ENCODE measurements around the gene SH3BP5.

SH3BP5 gene

DNA sequence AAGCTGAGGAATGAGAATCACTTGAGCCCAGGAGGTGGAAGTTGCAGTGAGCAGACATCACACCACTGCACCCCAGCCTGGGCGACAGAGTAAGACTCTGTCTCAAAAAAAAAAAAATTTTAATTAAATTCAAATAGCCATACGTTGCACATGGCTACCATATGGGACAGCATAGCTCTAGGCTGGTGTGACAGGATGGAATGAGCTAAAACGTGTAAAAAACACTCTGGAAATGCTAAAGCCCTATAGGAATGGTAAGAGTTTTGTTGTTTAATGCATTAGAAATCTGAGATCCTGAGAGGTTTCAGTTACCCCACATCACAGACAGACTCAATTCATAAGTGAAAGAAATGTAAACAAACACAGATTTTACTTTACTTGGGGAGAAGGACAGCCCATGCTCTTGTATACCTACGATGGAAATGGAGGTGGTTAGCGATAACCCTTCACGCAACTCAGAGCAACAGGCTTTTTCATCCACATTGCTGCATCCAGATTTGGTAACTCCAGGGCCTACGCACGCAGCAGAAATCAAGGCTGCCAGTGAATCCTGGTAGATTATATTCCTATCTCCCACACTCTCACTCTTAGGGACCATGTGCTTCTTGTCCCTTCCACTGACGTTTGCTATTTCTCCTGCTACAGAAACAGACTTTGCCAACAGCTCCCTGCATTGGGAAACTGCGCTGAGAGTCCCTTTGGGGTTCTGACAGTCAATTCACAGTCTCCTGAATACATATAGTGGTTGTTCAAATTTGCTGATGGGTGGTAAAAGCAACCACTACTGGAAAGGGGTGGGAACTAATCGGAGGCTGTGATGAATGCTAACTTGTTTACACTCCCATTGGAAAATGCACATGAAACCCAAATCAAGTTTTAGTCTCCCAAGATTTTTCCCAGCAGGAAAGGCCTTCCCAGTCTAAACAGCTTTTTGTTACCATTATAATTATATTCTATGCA lies 3.1 kb downstream of the SH3BP5 start:
- Histone ChIP-seq H3K27ac (peak overlapping the region in 17 of 21 experiments; percentile 10 to 97 (median 89)), H3K4me3 (peak overlapping the region in 1 of 7 experiments; percentile 96)

DNA sequence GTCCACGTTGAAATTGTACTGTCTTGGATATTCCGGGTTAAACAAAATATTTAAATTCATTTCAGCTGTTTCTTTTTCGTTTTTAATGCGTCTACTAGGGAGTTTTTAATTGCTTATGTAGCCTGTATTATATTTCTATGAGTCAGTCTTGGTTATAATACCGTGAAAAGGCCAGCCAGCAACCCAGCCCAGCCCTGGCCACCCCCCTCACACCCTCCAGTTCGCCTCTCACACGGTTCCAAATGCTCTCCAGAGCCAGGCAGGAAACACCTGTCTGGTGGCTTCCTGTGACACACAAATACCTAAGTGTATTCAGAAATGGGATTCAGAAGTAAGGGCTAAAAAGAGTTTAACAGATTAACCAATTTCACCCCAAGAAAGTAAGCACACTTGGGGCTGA lies 4.4 kb downstream of the SH3BP5 start:
- Histone ChIP-seq H3K4me3 (no peak overlapping the region), H3K27ac (peak overlapping the region in 12 of 21 experiments; percentile 21 to 97 (median 82))

DNA sequence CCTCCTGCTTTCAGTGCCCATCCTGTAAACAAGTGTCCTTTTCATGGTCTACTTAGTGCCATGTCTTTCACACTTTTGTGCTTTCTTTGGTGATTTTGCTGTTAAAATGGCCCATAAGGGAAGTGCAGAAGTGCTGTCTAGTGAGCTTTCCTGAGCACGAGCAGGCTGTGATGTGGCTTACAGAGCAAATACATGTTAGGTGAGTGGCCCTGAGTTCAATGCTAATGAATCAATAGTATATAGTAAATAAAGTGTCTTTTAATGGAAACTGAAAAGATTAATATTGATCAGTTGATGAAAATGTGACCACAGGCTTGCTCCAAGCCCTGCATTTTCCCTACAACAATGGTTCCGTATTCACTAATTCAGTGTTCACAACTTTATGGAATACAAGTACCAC lies 5.7 kb downstream of the SH3BP5 start:
- Histone ChIP-seq H3K27ac (peak overlapping the region in 11 of 21 experiments; percentile 14 to 96 (median 58)), H3K4me3 (no peak overlapping the region)

DNA sequence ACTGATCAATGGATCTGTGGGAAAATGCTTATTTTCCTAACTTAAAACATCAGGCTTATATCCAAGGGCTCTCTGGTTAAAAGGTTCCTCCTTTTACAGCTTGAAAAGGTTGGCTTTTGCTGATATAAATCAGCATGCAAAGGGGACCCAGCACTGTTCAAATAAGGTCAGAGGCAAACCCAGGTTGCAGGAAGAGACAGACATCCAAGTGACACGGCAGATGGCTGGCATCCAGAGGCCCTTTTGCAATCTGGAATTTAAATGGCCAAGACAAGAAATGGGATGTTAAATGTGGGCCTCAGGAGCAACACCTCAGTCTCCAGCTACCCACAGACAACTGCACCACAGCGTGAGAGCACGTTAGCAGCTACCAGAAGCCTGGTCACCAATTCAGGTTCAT lies 6.3 kb downstream of the SH3BP5 start:
- peak overlapping the region in 8 of 21 experiments; percentile 2 to 96 (median 34) for H3K27ac ChIP-seq
- no peak overlapping the region for H3K4me3 ChIP-seq

DNA sequence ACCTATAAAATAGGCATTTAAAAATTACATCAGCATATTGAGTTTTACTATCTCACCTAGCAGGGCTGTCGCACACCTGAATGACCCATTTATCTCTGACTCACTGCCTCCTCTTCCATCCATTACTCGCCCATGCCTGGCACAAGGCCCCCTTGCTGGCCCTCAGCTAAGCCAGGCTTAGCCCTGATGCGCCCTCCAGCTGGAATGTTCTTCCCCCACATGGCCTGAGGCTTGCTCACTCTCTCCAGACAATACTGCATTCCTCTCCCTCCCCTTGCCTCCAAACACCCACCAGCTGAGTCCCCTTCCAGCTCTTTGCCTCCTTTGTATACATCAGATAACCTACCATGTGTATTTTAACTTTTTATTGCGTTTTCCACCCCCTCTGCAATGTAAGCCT lies 7.2 kb downstream of the SH3BP5 start:
- H3K4me3 ChIP-seq: no peak overlapping the region
- peak overlapping the region in 15 of 21 experiments; percentile 2 to 96 (median 33) for H3K27ac ChIP-seq

DNA sequence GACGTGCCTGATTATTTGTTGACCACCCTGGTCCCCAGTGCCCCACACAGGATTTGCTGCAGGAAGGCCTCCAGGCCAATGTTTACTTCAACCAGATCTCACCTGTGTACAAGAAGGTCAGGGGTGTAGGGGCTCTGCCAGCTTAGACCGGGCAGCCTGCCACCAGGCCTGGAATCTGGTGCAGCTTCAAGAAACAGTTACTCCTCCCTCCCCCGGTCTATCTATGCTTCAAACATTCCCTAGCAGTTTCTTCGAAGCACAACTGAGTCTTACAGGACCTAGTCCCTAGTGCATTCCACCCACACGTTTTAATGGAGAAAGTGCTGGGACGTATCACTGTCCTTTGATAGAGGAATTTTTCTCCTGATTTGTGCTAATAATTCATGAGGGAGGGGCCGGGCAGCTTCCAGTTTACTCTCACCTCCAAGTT lies 8.0 kb downstream of the SH3BP5 start:
- Histone ChIP-seq H3K4me3 (no peak overlapping the region), H3K27ac (peak overlapping the region in 9 of 21 experiments; percentile 4 to 96 (median 45))

DNA sequence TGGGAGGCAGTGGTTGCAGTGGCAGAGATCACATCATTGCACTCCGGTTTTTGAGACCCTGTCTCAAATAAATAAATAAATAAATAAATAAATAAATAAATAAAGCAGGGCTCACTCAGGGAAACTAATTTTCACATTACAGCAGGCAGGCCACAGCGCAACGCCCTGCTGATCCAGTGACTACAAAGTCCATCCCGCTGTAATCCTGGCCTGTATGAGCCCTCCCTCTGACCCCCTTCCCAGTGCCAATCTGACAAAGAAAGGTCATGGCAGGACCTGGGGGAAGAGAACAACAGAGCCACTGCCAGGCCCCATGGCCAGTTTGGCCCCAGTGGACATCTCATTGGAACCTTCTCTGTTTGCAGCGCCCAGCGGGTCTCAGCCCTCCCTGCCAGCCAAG lies 9.3 kb downstream of the SH3BP5 start:
- H3K27ac ChIP-seq: peak overlapping the region in 6 of 21 experiments; percentile 14 to 76 (median 35)

DNA sequence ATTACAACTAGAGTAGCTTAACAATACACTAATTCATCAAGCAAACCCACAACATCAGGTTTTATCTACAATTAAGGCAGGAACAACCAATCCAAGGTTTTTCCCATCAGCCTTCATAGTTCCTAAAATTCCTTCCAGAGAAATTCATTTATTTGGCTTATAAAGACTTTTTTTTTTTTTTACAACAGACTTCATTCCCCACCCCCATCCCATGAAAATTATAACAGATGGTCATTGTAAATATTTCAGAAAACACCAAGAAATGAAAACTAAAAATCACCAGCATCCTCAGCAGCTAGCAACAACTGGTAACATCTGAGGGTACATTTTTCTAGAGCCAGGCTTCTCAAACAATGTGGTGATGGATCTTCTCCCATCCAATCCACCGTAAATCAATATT lies 11.0 kb downstream of the SH3BP5 start:
- Histone ChIP-seq H3K27ac (peak overlapping the region in 8 of 21 experiments; percentile 8 to 88 (median 64)), H3K4me3 (no peak overlapping the region)

More for the DNA sequence above, 9.3 kb downstream of the SH3BP5 start:
- no peak overlapping the region for H3K4me3 ChIP-seq

DNA sequence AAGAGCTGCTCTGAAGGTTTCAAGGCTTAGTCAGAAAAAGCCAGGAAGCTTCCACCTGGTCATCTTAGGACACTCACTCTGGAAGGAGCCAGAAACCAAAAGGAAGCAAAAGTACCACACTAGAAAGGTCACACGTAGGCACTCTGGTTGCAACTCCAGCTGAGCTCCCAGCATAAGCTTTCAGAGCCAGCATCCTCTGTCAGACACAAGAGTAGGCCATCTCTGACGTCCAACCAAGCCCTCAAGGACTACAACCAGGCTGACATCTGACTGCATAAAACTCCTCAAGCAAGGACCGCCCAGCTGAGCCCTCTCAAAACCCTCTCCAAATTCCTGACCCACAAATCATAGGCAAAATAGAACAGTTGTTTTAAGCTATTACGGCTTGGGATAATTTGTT lies 12.8 kb downstream of the SH3BP5 start:
- H3K27ac ChIP-seq: peak overlapping the region in 19 of 21 experiments; percentile 4 to 88 (median 63)
- no peak overlapping the region for H3K4me3 ChIP-seq

DNA sequence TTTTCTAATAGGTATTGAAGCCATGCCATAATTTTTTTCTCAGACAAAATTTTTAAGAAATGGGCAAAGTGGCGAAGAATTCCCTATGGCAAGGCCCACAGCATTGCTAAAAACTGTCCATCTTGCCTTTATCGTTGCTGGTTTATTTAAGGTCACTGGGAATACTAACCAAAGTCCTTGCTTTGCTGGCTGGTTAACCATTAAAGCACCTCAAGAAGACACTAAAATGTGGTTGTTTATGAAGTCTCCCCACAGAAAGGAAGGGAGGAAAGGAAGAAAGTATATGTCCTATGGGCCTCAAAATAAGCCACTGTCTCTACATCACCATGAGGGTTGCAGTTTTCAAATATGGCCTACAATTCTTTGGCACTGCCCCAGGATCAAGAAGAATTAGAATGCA lies 13.2 kb downstream of the SH3BP5 start:
- Histone ChIP-seq H3K27ac (peak overlapping the region in 18 of 21 experiments; percentile 4 to 88 (median 66)), H3K4me3 (no peak overlapping the region)

DNA sequence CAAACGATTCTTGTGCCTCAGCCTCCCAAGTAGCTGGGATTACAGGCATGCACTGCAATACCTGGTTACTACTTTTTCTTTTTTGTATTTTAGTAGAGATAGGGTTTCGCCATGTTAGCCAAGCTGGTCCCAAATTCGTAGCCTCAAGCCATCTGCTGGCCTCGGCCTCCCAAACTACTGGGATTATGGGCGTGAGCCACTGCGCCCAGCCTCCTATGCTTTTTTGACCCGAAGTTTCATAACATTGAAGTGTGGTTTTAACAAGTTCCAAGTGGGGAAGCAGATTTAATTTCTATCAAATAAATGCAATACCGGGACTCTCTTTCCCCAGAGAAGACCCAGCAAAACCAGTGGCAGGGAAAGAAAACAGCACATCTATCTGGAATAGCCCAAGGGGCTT lies 13.7 kb downstream of the SH3BP5 start:
- H3K27ac ChIP-seq: peak overlapping the region in 12 of 21 experiments; percentile 9 to 88 (median 73)

DNA sequence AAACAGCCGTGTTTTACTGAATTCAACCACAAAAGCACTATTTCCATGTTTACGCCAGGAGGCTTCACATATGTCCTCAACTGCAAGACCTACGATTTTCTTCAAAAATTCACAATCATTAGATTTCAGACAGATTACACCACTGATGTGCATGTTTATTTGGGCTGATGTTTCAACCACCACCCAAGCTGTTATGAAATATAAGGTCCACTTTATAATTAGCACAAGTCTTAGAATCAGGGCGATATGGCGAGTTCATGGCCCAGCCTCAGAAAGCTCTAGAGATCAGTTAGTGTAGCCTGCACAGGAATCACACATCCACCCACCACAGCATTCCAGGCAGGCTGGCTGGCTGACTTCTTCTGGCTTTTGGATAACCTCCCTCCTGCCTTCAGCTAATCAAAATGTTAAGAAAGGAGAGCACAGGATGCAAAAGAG lies 15.4 kb downstream of the SH3BP5 start:
- peak overlapping the region in 12 of 21 experiments; percentile 2 to 88 (median 44) for H3K27ac ChIP-seq
- no peak overlapping the region for H3K4me3 ChIP-seq

More for the DNA sequence above, 13.7 kb downstream of the SH3BP5 start:
- H3K4me3 ChIP-seq: no peak overlapping the region

DNA sequence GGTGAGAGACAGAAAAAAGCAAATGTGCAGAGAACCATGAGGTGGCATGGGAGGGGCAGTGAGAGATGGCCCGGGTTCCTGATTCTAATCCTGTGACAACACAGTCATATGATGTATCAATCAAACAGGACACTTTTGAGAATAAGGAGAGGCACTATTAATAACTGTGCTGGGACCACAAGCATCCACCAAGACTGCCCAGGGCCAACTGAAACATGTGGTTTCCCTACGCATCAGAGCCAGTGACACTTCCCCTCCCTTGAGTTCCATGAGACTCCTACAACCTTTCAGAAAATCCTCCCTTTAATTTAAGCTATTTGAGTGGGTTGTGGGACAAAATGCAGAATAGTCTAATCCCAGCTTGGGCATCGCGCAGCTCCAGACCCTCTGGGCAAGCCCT lies 17.4 kb downstream of the SH3BP5 start:
- H3K27ac ChIP-seq: peak overlapping the region in 14 of 21 experiments; percentile 5 to 91 (median 68)
- H3K4me3 ChIP-seq: no peak overlapping the region

DNA sequence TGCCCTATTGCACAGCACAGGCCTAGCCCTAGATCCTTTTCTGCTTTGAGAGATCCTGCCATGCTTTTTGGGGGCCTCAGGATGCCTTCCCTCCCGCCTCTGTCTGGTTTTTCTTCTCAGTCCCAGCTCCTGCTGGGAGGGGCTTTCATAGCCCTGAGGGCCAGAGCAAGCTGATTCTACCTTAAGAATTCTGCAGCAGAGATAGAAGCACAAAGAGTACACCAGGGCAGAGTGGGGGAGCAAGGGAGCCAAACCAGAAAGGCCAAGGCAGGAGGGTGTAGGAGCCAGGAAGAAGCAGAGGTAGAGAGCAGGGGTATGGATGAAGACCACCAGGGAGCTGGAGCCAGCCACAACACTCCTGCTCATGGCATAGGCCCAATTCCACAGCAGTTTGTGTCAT lies 18.1 kb downstream of the SH3BP5 start:
- Histone ChIP-seq H3K27ac (peak overlapping the region in 14 of 21 experiments; percentile 5 to 91 (median 68)), H3K4me3 (no peak overlapping the region)

DNA sequence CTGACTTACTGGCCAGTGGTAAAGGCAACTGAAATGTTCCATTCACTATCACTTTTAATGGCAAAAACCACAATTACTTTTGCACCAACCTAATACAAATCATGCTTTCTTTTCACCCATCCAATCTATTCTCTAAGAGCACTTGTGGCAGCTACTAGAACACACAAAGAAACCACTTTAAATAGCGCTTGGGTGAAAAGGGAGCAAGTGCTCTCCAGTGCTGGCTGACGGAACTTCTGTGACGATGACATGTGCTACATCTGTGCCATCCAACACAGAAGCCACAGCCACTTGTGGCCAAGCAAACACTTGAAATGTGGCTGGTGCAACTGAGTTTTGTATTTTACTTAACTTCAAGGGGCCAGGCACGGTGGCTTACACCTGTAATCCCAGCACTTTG lies 18.9 kb downstream of the SH3BP5 start:
- Histone ChIP-seq H3K4me3 (no peak overlapping the region), H3K27ac (peak overlapping the region in 2 of 21 experiments; percentile 71 to 82)

DNA sequence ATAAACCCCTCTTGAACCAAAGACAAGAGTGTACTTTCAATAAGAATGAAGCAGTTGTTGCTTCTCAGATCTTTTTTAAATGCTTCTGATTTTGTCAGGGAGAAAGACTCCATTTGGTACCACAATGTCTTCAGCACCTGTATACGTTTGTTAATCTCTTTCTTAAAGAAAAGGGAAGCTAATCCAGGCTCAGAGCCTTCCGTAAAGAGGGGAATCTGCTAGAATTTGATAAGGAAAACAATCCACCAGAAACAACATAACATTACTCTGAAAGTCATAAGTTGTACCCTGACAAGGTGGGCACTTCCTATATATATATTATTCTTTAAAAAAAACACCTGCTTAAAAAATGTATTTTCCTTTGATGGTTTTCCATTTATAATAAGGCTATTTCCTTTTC lies 19.8 kb downstream of the SH3BP5 start:
- Histone ChIP-seq H3K27ac (peak overlapping the region in 1 of 21 experiments; percentile 4), H3K4me3 (no peak overlapping the region)

DNA sequence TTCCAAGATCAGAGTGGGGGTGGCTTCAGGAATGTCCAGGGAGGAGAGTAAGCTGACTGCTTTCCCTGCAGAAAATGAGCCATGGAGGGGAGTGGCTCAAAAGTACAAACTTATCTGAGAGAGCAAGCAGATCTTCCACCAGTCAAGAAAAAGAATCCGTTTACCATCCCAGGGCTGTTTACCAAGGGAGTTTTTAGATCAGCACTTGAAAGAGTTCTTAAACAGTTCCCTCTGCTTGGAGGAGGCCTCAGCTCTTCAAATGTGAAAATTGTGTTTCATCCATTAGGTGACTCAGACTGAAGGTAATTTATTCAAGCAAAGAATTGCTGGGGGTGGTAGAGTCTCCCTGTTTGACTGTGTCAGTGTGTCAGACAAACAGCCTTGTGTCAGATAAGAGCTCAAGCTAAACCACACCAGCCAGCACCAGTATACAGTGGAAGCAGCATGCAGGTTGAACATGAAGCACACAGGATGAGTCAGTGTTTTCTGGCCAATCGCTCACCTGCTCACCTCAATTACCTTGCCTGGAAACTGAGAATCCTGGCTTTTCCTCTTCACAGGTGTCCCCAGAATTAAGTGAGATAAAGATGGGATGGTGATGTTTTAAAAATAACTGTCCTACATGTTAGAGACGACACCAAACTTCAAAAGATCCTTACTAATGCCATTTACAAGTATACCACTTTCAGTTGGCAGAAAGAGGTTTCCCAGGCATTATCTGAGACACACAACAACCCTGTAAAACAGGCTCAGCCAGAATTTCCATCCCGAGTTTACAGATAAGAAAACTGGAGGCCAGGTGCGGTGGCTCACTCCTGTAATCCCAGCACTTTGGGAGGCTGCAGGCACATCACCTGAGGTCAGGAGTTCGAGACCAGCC lies 21.7 kb downstream of the SH3BP5 start:
- no peak overlapping the region for H3K4me3 ChIP-seq
- peak overlapping the region in 16 of 21 experiments; percentile 15 to 84 (median 63) for H3K27ac ChIP-seq

DNA sequence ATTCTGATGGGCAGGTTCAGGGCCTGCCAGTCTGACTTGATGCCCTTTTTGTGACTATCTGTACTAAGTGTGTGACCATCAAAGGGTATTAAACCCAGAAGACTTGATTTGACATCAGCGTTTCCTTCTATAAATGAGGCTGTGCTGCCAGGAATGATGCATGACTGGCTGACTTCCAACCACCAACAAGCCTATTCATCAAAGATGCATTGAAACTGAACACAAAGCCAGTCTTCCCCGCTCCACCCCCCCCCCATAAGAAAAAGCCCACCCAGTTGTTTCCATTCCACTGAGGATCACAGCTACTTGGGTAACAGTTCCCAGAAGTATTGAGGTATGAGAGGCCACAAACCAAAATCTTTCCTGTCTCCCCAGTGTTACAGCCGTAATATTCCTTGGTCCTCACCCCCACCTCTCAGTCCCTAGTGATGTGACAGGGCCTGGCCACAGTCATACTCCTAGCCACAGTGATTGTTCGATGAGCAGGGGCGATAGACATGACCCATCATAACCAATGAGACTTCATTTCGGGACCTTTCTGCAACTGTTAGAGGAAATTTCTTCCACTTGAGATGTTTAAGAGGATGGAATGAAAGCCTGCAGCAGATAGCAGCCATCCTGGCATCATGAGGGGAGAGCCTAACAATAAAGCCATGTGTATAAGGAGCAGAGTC lies 22.6 kb downstream of the SH3BP5 start:
- Histone ChIP-seq H3K27ac (peak overlapping the region in 15 of 21 experiments; percentile 1 to 84 (median 66)), H3K4me3 (no peak overlapping the region)

DNA sequence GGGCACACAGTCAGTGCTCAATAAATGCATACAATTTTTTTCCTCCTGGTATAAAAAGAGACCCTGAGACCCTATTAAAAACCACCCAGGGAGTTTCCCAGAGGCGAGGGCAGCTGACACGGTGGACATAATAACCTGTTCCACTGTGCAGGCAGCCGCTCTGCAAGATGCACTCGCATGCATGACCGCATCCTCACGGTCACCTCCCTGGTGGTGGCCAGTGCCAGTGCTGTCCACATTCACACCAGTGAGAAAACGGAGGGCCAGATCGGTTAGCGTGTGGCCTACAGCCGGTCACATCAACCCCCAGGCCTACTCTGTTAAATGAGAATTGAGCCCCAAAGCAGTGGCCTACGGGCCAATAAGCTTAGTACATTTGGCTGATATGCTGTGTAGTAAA lies 24.8 kb downstream of the SH3BP5 start:
- H3K4me3 ChIP-seq: no peak overlapping the region
- peak overlapping the region in 3 of 21 experiments; percentile 28 to 43 (median 43) for H3K27ac ChIP-seq

Data from skin epidermis (tissue), 12 donors.